HG03280 (cell line): Measurements from ENCODE around the gene TRIM49C.
"Not testable (repeated sequence)": the region's sequence is repeated elsewhere in the genome, so short reads cannot be mapped to it uniquely, and the experiment has no call there.

Experiments
- ATAC-seq: cut with Tn5 transposase; IDR thresholded peaks from one replicate; pipeline ENCODE4 v1.9.1; 2021; ENCODE audit warnings: mild to moderate bottlenecking, moderate library complexity; ENCODE audit not compliant: unreplicated experiment

Gene TRIM49C

GRCh38 chr11:90030806-90031205, at the start of gene TRIM49C:
Gene TRIM49C, plus strand, starts transcription at chr11:90031106. Its CDS starts 4,106 bp downstream, at chr11:90035212.
- ATAC-seq: not testable (repeated sequence)

- not testable (repeated sequence) for ATAC-seq
Measured at GRCh38 chr11:90024184-90024583, 6.7 kb upstream of the TRIM49C start.

- not testable (repeated sequence) for ATAC-seq
Measured at GRCh38 chr11:90051591-90052209, 20.8 kb downstream of the TRIM49C start.

GRCh38 chr11:90052311-90052710, 21.4 kb downstream of the TRIM49C start:
- not testable (repeated sequence) for ATAC-seq

- ATAC-seq: not testable (repeated sequence)
Measured at GRCh38 chr11:90053545-90053944, 22.6 kb downstream of the TRIM49C start.

- not testable (repeated sequence) for ATAC-seq
Measured at GRCh38 chr11:90085650-90086049, 54.7 kb downstream of the TRIM49C start, which contains the start of gene UBTFL1. Gene UBTFL1, plus strand, starts transcription at chr11:90085950. Its CDS starts 0 bp downstream, at chr11:90085950.

- ATAC-seq: not testable (repeated sequence)
Measured at GRCh38 chr11:90088731-90089130, 57.8 kb downstream of the TRIM49C start.
